Panc1 (cell line): ENCODE measurements around the gene SMIM5. TPM values are rescaled to one million over a fixed set of nuclear protein-coding genes. Genes with fewer than 3 reads are reported as not detected.

Experiments
- ATAC-seq: fragments of 200-7000 bp; cut with Tn5 transposase; 2 replicates; pipeline ENCODE4 v1.9.1; 2020; ENCODE audit warnings: mild to moderate bottlenecking, moderate library complexity
- BruUV-seq: library from RNA; stranded (reverse); fragments of 400-500 nt; replicated peaks from 2 replicates; lab custom pipeline; 2021; lab: Mats Ljungman, UMichigan
- CTCF ChIA-PET: fragments of 300-600 bp; sonication (Branson Sonifier 250); formaldehyde crosslinking; loops from one replicate; lab custom pipeline; 2022; ENCODE audit warnings: antibody characterized with exemption; lab: Charles Lee
- POLR2A ChIA-PET: fragments of 300-600 bp; sonication (Branson Sonifier 250); formaldehyde crosslinking; loops from one replicate; lab custom pipeline; 2022; ENCODE audit warnings: antibody characterized with exemption; lab: Charles Lee
- DNase-seq: peaks from one replicate; pipeline ENCODE4 v3.0.0-alpha.2; 2010; ENCODE audit warnings: low read depth, low spot score
- H3K27ac ChIP-seq: 2 replicates; pipeline ENCODE4 v1.5.1; 2011; ENCODE audit warnings: mild to moderate bottlenecking, low read length, inconsistent platforms
- H3K27me3 ChIP-seq: fragments of 200-500 bp; sonication (Bioruptor generic); 2 replicates; pipeline ENCODE4 v1.6.0; 2014; ENCODE audit warnings: low read length, inconsistent platforms; ENCODE audit not compliant: control insufficient read depth, insufficient read depth
- H3K36me3 ChIP-seq: fragments of 200-500 bp; sonication (Bioruptor generic); 2 replicates; pipeline ENCODE4 v1.5.1; 2014; ENCODE audit warnings: inconsistent platforms, mild to moderate bottlenecking, low read length, moderate library complexity; ENCODE audit not compliant: control insufficient read depth, insufficient read depth
- H3K4me1 ChIP-seq: 2 replicates; pipeline ENCODE4 v1.5.1; 2011; ENCODE audit warnings: inconsistent platforms, mild to moderate bottlenecking, low read length, moderate library complexity; ENCODE audit not compliant: control insufficient read depth, insufficient read depth
- H3K4me3 ChIP-seq, 2 experiments: 2 replicates each; pipeline ENCODE4 v1.5.1; 2011 to 2012; ENCODE audit warnings: low read depth in 2 of 2, low read length in 2 of 2, mild to moderate bottlenecking in 2 of 2, inconsistent platforms in 1 of 2, moderate library complexity in 1 of 2
- H3K9me3 ChIP-seq: fragments of 200-500 bp; sonication (Bioruptor generic); 2 replicates; pipeline ENCODE4 v1.5.1; 2014; ENCODE audit warnings: low read depth, mild to moderate bottlenecking, inconsistent platforms, low read length, moderate library complexity; ENCODE audit not compliant: control insufficient read depth, insufficient read depth
- CTCF ChIP-seq: fragments of 450-650 bp; IDR thresholded peaks from 2 replicates; pipeline ENCODE4 v1.5.1; 2017; ENCODE audit warnings: mild to moderate bottlenecking
- POLR2AphosphoS5 ChIP-seq: IDR thresholded peaks from 2 replicates; pipeline ENCODE4 v1.6.1; 2012; ENCODE audit warnings: mild to moderate bottlenecking, low read depth, low read length, moderate library complexity
- REST ChIP-seq, 2 experiments: IDR thresholded peaks; 2 replicates each; pipeline ENCODE4 v1.6.1; 2011 to 2012; ENCODE audit warnings: low read depth in 2 of 2, control low read depth in 1 of 2, low read length in 1 of 2, mild to moderate bottlenecking in 1 of 2, moderate library complexity in 1 of 2; ENCODE audit not compliant: insufficient read depth in 1 of 2
- SIN3A ChIP-seq: IDR thresholded peaks from 2 replicates; pipeline ENCODE4 v1.6.1; 2012; ENCODE audit warnings: low read depth, mild to moderate bottlenecking, low read length, moderate library complexity, borderline replicate concordance; ENCODE audit not compliant: insufficient read depth
- TCF7L2 ChIP-seq: IDR thresholded peaks from 2 replicates; pipeline ENCODE4 v1.6.1; 2011; ENCODE audit warnings: mild to moderate bottlenecking, low read depth, low read length, inconsistent platforms
- in situ Hi-C: cut with HindIII; loops from 2 replicates; pipeline ENCODE4 v1.10.0; 2016; ENCODE audit warnings: low sequenced_read_pairs, low pct_unique_long_range_greater_than_20kb
- intact Hi-C: fragments of 100-400 bp; cut with micrococcal nuclease; formaldehyde crosslinking; loops from one replicate; pipeline ENCODE4 v1.10.0; 2022; ENCODE audit not compliant: unreplicated experiment
- total RNA-seq: library from RNA; stranded (reverse); gene quantifications from one replicate; pipeline ENCODE4 v1.2.1, GENCODE V29; 2021; ENCODE audit not compliant: unreplicated experiment

Gene SMIM5
- total RNA-seq, 1 experiment from 2014 or later: 0.10 TPM

GRCh38 chr17:75590314-75590761 is 42.9 kb upstream of the SMIM5 start:
- in situ Hi-C loops: no loop called here
- BruUV-seq: no TSS peak
- DNase-seq: no peak
- ChIA-PET CTCF (interaction anchor here (1.2 to 2.6 kb wide), 2 partner anchors 11 to 74 kb away, joined by 6 to 12 read pairs; partner anchors contain the start of gene TSEN54), POLR2A (no interaction called here)
- H3K27me3 ChIP-seq: no peaks in the 10 kb centered on the region
- no peaks in the 10 kb centered on the region for H3K9me3 ChIP-seq
- ATAC-seq: no peak
- intact Hi-C loops: no loop called here
- peaks cover 7% of the 10 kb centered on the region for H3K4me1 ChIP-seq
- H3K36me3 ChIP-seq: no peaks in the 10 kb centered on the region
- peak overlapping the region in 1 of 2 experiments; percentile 62; a peak in 2 of 4 replicates for H3K4me3 ChIP-seq
- peak overlapping the region; percentile 83; the same call in 1 of the 2 replicates for H3K27ac ChIP-seq
- TF ChIP-seq SIN3A (no peak), CTCF (no peak), POLR2AphosphoS5 (no peak), REST (IDR thresholded peaks at IDR 0.05; ENCODE audit: insufficient read depth in 1 of 2, low read depth in 2 of 2, low read length in 1 of 2) (no peak)

GRCh38 chr17:75590849-75591721 is 42.1 kb upstream of the SMIM5 start:
- ChIA-PET CTCF (interaction anchor here (1.1 to 2.6 kb wide), 3 partner anchors 10 to 232 kb away, joined by 3 to 12 read pairs (median 6); partner anchors contain the start of gene TSEN54), POLR2A (no interaction called here)
- ATAC-seq (no peak), DNase-seq (no peak)
- no peaks in the 10 kb centered on the region for H3K27me3 ChIP-seq
- in situ Hi-C loops (no loop called here), intact Hi-C loops (no loop called here)
- no TSS peak for BruUV-seq
- H3K9me3 ChIP-seq: no peaks in the 10 kb centered on the region
- H3K4me1 ChIP-seq: peaks cover 7% of the 10 kb centered on the region
- H3K27ac ChIP-seq: no peak overlapping the region
- H3K36me3 ChIP-seq: no peaks in the 10 kb centered on the region
- TF ChIP-seq CTCF: no peak
- TF ChIP-seq POLR2AphosphoS5: no peak
- TF ChIP-seq SIN3A: no peak
- no peak for TF ChIP-seq TCF7L2
- TF ChIP-seq REST (IDR thresholded peaks at IDR 0.05; ENCODE audit: insufficient read depth in 1 of 2, low read depth in 2 of 2, low read length in 1 of 2): no peak
- no peak overlapping the region for H3K4me3 ChIP-seq
